OCI-LY3 (cell line): ENCODE results near the gene ARL6IP5.

Experiments used
- EZH2phosphoT487 ChIP-seq: fragments of 200-600 bp; shearing (Covaris generic); IDR thresholded peaks from 2 replicates; pipeline ENCODE4 v1.6.1; 2018; ENCODE audit warnings: antibody characterized with exemption, mixed run types, low read depth
- TF ChIP-seq, protein P1 (sequence below): fragments of 200-600, 300-600 bp; sonication (generic); IDR thresholded peaks from 2 replicates; pipeline ENCODE4 v1.5.1; 2014; ENCODE audit warnings: antibody characterized with exemption, low read length, low read depth

DNA sequence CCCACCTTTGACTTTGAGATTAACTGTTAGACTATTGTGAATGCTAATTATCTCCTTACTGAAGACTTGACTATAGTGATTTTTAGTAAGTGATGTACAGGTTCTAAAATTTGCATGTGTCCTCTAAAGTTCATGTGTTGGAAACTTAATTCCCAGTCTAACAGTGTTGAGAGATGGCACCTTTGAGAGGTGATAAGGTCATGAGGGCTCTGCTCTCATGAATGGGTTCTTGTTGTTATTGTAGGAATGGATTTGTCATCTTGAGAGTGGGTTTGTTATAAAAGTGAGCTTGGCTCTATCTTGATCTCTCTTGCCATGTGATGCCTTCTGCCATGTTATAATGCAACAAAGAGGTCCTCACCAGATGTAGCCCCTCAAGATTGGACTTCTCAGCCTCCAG lies 56.6 kb downstream of the ARL6IP5 start:
- TF ChIP-seq, protein P1, sequence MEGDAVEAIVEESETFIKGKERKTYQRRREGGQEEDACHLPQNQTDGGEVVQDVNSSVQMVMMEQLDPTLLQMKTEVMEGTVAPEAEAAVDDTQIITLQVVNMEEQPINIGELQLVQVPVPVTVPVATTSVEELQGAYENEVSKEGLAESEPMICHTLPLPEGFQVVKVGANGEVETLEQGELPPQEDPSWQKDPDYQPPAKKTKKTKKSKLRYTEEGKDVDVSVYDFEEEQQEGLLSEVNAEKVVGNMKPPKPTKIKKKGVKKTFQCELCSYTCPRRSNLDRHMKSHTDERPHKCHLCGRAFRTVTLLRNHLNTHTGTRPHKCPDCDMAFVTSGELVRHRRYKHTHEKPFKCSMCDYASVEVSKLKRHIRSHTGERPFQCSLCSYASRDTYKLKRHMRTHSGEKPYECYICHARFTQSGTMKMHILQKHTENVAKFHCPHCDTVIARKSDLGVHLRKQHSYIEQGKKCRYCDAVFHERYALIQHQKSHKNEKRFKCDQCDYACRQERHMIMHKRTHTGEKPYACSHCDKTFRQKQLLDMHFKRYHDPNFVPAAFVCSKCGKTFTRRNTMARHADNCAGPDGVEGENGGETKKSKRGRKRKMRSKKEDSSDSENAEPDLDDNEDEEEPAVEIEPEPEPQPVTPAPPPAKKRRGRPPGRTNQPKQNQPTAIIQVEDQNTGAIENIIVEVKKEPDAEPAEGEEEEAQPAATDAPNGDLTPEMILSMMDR: no peak
- TF ChIP-seq EZH2phosphoT487: no peak
